Right lobe of liver (tissue), 4 donors: ENCODE measurements around the gene RNF141.

Source experiments
- CTCF ChIP-seq, 4 donors: fragments of 200-600 bp in 3 of 4; fragments of 450-650 bp in 1 of 4; IDR thresholded peaks; one replicate each; pipeline versions ENCODE4 v1.5.1 to v1.8.0; 2016 to 2022; ENCODE audit warnings: antibody characterized with exemption in 4 of 4, mild to moderate bottlenecking in 2 of 4
- POLR2A ChIP-seq: fragments of 450-650 bp; IDR thresholded peaks from one replicate; pipeline ENCODE4 v1.6.1; 2017; ENCODE audit warnings: antibody characterized with exemption, mild to moderate bottlenecking
- donor health status: DM: no; HTN: no; CAD: no.
- donor health status: DM: no; HTN: no; CAD: no.
- donor health status: DM: no; HTN: yes; CAD: no.

- TF ChIP-seq CTCF (IDR thresholded peaks at IDR 0.05) (no peak), POLR2A (no peak)
Observed at GRCh38 chr11:10567446-10567845, 26.5 kb upstream of the RNF141 start.
